IMR-90 (cell line): ENCODE results near the gene PHLDA2. TPM values are rescaled to one million over a fixed set of nuclear protein-coding genes. Genes with fewer than 3 reads are reported as not detected.
A peak's percentile ranks its signal among the peaks of the same experiment; 100 is the strongest.

Source experiments
- ATAC-seq: fragments of 200-7000 bp; cut with Tn5 transposase; 2 replicates; pipeline ENCODE4 v1.9.1; 2020; ENCODE audit warnings: low read depth, mild to moderate bottlenecking, moderate library complexity
- BruUV-seq: library from RNA; stranded (reverse); fragments of 400-500 nt; replicated peaks from 2 replicates; lab custom pipeline; 2021; lab: Mats Ljungman, UMichigan
- CTCF ChIA-PET: fragments of 300-600 bp; formaldehyde crosslinking; extraction: SDS; loops from one replicate; lab custom pipeline; 2021; ENCODE audit warnings: antibody characterized with exemption; lab: Yijun Ruan, JAX
- POLR2A ChIA-PET: fragments of 300-600 bp; sonication (Branson Sonifier 250); formaldehyde crosslinking; loops from one replicate; lab custom pipeline; 2022; ENCODE audit warnings: antibody characterized with exemption; ENCODE audit not compliant: unreplicated experiment; lab: Charles Lee
- DNase-seq: peaks from one replicate; pipeline ENCODE4 v3.0.0; 2013
- H2AFZ ChIP-seq: replicated peaks from 2 replicates; pipeline ENCODE3; 2013; ENCODE audit warnings: low read length, mild to moderate bottlenecking; ENCODE audit not compliant: poor library complexity
- H2AK5ac ChIP-seq: 2 replicates; pipeline ENCODE4 v1.6.1; 2013; ENCODE audit warnings: low read depth, low read length, inconsistent platforms
- H2AK9ac ChIP-seq: replicated peaks from 2 replicates; pipeline ENCODE3; 2013; ENCODE audit warnings: mild to moderate bottlenecking, low read depth, low read length, moderate library complexity; ENCODE audit not compliant: poor library complexity
- H2BK120ac ChIP-seq: 2 replicates; pipeline ENCODE4 v1.6.1; 2013; ENCODE audit warnings: low read depth, low read length, inconsistent platforms
- H2BK15ac ChIP-seq: 3 replicates; pipeline ENCODE4 v1.6.1; 2013; ENCODE audit warnings: low read depth, low read length, inconsistent platforms
- H2BK20ac ChIP-seq: 2 replicates; pipeline ENCODE4 v1.6.1; 2013; ENCODE audit warnings: low read depth, mild to moderate bottlenecking, inconsistent platforms, low read length, moderate library complexity
- H2BK5ac ChIP-seq: 2 replicates; pipeline ENCODE4 v1.6.1; 2013; ENCODE audit warnings: mild to moderate bottlenecking, low read depth, low read length, inconsistent platforms; ENCODE audit not compliant: poor library complexity, severe bottlenecking
- H3K14ac ChIP-seq: replicated peaks from 2 replicates; pipeline ENCODE4 v1.6.1; 2013; ENCODE audit warnings: low read depth, low read length, inconsistent platforms
- H3K18ac ChIP-seq: 2 replicates; pipeline ENCODE4 v1.6.1; 2013; ENCODE audit warnings: low read depth, low read length, control low read depth
- H3K23ac ChIP-seq: 2 replicates; pipeline ENCODE4 v1.6.1; 2013; ENCODE audit warnings: low read depth, low read length, inconsistent platforms
- H3K27ac ChIP-seq: 2 replicates; pipeline ENCODE4 v1.5.1; 2013; ENCODE audit warnings: mild to moderate bottlenecking, control low read depth, low read length; ENCODE audit not compliant: insufficient read depth
- H3K27me3 ChIP-seq: 2 replicates; pipeline ENCODE4 v1.6.1; 2013; ENCODE audit warnings: low read length; ENCODE audit not compliant: control insufficient read depth, insufficient read depth
- H3K36me3 ChIP-seq: 2 replicates; pipeline ENCODE4 v1.6.1; 2013; ENCODE audit warnings: low read length, mixed read lengths; ENCODE audit not compliant: control insufficient read depth, insufficient read depth
- H3K4ac ChIP-seq: 2 replicates; pipeline ENCODE4 v1.6.1; 2013; ENCODE audit warnings: low read depth, low read length, inconsistent platforms
- H3K4me1 ChIP-seq: 2 replicates; pipeline ENCODE4 v1.6.1; 2013; ENCODE audit warnings: low read length, mixed read lengths; ENCODE audit not compliant: control insufficient read depth, insufficient read depth
- H3K4me2 ChIP-seq: 2 replicates; pipeline ENCODE4 v1.6.1; 2013; ENCODE audit warnings: low read depth, mild to moderate bottlenecking, control low read depth, low read length, moderate library complexity
- H3K4me3 ChIP-seq: 2 replicates; pipeline ENCODE4 v1.5.1; 2013; ENCODE audit warnings: low read depth, mild to moderate bottlenecking, control low read depth, low read length, moderate library complexity; ENCODE audit not compliant: insufficient read depth
- H3K56ac ChIP-seq: 2 replicates; pipeline ENCODE4 v1.6.1; 2013; ENCODE audit warnings: low read length, inconsistent platforms; ENCODE audit not compliant: insufficient read depth; ENCODE audit errors: extremely low read depth
- H3K79me1 ChIP-seq, 2 experiments: 2 replicates each; pipeline ENCODE4 v1.6.1; 2013; ENCODE audit warnings: low read length in 2 of 2, inconsistent platforms in 1 of 2, low read depth in 1 of 2
- H3K9ac ChIP-seq: 2 replicates; pipeline ENCODE4 v1.6.1; 2013; ENCODE audit warnings: low read depth, low read length, control low read depth
- H3K9me1 ChIP-seq: 2 replicates; pipeline ENCODE4 v1.6.1; 2013; ENCODE audit warnings: low read length, inconsistent platforms; ENCODE audit not compliant: insufficient read depth
- H3K9me3 ChIP-seq: 2 replicates; pipeline ENCODE4 v1.6.1; 2013; ENCODE audit warnings: low read length; ENCODE audit not compliant: control insufficient read depth, insufficient read depth
- H4K20me1 ChIP-seq: 2 replicates; pipeline ENCODE4 v1.6.1; 2013; ENCODE audit warnings: low read length, inconsistent platforms; ENCODE audit not compliant: insufficient read depth
- H4K5ac ChIP-seq: 2 replicates; pipeline ENCODE4 v1.6.1; 2013; ENCODE audit warnings: mild to moderate bottlenecking, low read depth, low read length, control low read depth
- H4K8ac ChIP-seq, 2 experiments: 2 replicates each; pipeline ENCODE4 v1.6.1; 2013; ENCODE audit warnings: low read depth in 2 of 2, low read length in 2 of 2, control low read depth in 1 of 2, inconsistent platforms in 1 of 2
- H4K91ac ChIP-seq: 2 replicates; pipeline ENCODE4 v1.6.1; 2013; ENCODE audit warnings: low read depth, low read length, inconsistent platforms; ENCODE audit not compliant: insufficient read depth
- BHLHE40 ChIP-seq: fragments of 150-350 bp; IDR thresholded peaks from 2 replicates; pipeline ENCODE4 v1.6.1; 2016; ENCODE audit warnings: mild to moderate bottlenecking, low read depth, low read length
- CEBPB ChIP-seq: IDR thresholded peaks from 2 replicates; pipeline ENCODE4 v1.6.1; 2012; ENCODE audit warnings: low read depth, low read length, improper control_type of control experiment
- CHD1 ChIP-seq: IDR thresholded peaks from 2 replicates; pipeline ENCODE4 v1.6.1; 2012; ENCODE audit warnings: low read depth, low read length, improper control_type of control experiment
- FOS ChIP-seq: fragments of 150-350 bp; IDR thresholded peaks from 2 replicates; pipeline ENCODE4 v1.6.1; 2016; ENCODE audit warnings: low read depth, low read length
- MAFK ChIP-seq: IDR thresholded peaks from 2 replicates; pipeline ENCODE4 v1.6.1; 2012; ENCODE audit warnings: low read depth, low read length, improper control_type of control experiment
- MAZ ChIP-seq: IDR thresholded peaks from 2 replicates; pipeline ENCODE4 v1.6.1; 2012; ENCODE audit warnings: low read depth, mild to moderate bottlenecking, low read length, improper control_type of control experiment, moderate library complexity, borderline replicate concordance
- MXI1 ChIP-seq: IDR thresholded peaks from 2 replicates; pipeline ENCODE4 v1.6.1; 2012; ENCODE audit warnings: low read depth, mild to moderate bottlenecking, low read length, moderate library complexity, borderline replicate concordance
- NFE2L2 ChIP-seq: fragments of 150-350 bp; IDR thresholded peaks from 2 replicates; pipeline ENCODE4 v1.6.1; 2016; ENCODE audit warnings: low read depth, mild to moderate bottlenecking, low read length
- POLR2A ChIP-seq: IDR thresholded peaks from 2 replicates; pipeline ENCODE4 v1.6.1; 2012; ENCODE audit warnings: mild to moderate bottlenecking, low read depth, low read length
- RAD21 ChIP-seq: IDR thresholded peaks from 2 replicates; pipeline ENCODE4 v1.6.1; 2012; ENCODE audit warnings: low read length, improper control_type of control experiment
- RCOR1 ChIP-seq: IDR thresholded peaks from 2 replicates; pipeline ENCODE4 v1.6.1; 2012; ENCODE audit warnings: mild to moderate bottlenecking, low read length, improper control_type of control experiment; ENCODE audit not compliant: insufficient replicate concordance
- RFX5 ChIP-seq: IDR thresholded peaks from 2 replicates; pipeline ENCODE4 v1.8.0; 2012; ENCODE audit warnings: low read depth, mild to moderate bottlenecking, low read length, moderate library complexity
- SMC3 ChIP-seq: fragments of 150-350 bp; IDR thresholded peaks from 2 replicates; pipeline ENCODE4 v1.6.1; 2016; ENCODE audit warnings: low read depth, mild to moderate bottlenecking, antibody characterized with exemption, low read length, moderate library complexity
- WGBS, 2 experiments: methylation state at CpG; one replicate each; pipeline versions ENCODE4 v1.1.5 to v1.1.7; 2013; ENCODE audit warnings: missing lambda C conversion rate in 2 of 2; ENCODE audit not compliant: insufficient read length in 1 of 2; ENCODE audit errors: extremely low coverage in 2 of 2; 5-methylcytosine and 5-hydroxymethylcytosine counted together
- dilution Hi-C: fragments of 300-500 bp; cut with HindIII; formaldehyde crosslinking; loops from one replicate; pipeline ENCODE4 v1.14.3; 2018; ENCODE audit warnings: low sequenced_read_pairs; ENCODE audit not compliant: unreplicated experiment
- in situ Hi-C: fragments of 300-500 bp; cut with MboI; formaldehyde crosslinking; loops from 3 replicates; pipeline ENCODE4 v1.14.3; 2019; ENCODE audit warnings: low sequenced_read_pairs, inconsistent platforms, mixed read lengths
- intact Hi-C: fragments of 100-400 bp; cut with micrococcal nuclease; formaldehyde crosslinking; loops from 2 replicates; pipeline ENCODE4 v1.10.0; 2022
- polyA plus RNA-seq, 3 experiments: library from polyadenylated mRNA; depleted of rRNA; stranded (reverse); fragments of >200 nt; gene quantifications; 2 replicates each; pipeline ENCODE4 v1.2.3, GENCODE V29; 2012; ENCODE audit warnings: low replicate concordance in 1 of 3
- total RNA-seq: library from RNA; depleted of rRNA; stranded (reverse); fragments of >200 nt; gene quantifications from 2 replicates; pipeline ENCODE4 v1.2.3, GENCODE V29; 2012
- TF ChIP-seq, protein P1 (sequence below): fragments of 150-350 bp; IDR thresholded peaks from 2 replicates; pipeline ENCODE4 v1.6.1; 2016; ENCODE audit warnings: low read depth, mild to moderate bottlenecking, low read length, moderate library complexity, borderline replicate concordance
- TF ChIP-seq, protein P2 (sequence below): conservative IDR thresholded peaks from 2 replicates; pipeline ENCODE4 v1.5.1; 2012; ENCODE audit warnings: mild to moderate bottlenecking, low read depth, low read length, improper control_type of control experiment
- TF ChIP-seq, protein P3 (sequence below): fragments of 150-350 bp; IDR thresholded peaks from 2 replicates; pipeline ENCODE4 v1.6.1; 2017; ENCODE audit warnings: mild to moderate bottlenecking, antibody characterized with exemption, low read length, low read depth

Gene PHLDA2
- total and polyA plus RNA-seq, 2 of the 4 experiments (the other 2 are of a cell fraction): 3.8 to 89.0 TPM

DNA sequence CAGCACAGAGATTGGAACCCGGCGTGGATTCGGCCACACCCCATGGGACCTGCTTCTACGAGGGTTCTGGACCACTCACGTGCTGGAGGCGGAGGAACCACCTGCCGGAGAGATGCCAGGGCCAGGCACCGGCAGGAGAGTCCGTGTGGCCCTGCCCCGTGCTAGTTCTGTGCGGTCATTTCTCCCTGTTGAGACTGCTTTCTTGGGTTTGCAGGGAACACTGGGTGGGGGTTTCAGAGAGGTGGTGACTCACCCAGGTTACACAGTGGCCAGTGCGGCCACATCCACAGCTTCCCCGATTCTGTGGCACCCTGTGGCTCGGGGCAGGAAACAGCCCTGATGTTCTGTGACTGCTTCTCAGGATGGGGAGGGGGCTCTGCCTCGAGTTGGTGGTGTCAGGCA lies 3.6 kb upstream of the PHLDA2 start:
- ChIA-PET CTCF (interaction anchor here (1.2 kb wide), 1 partner anchor 88 kb away, joined by 3 read pairs; no protein-coding TSS in a partner anchor), POLR2A (interaction anchor here (0.6 kb wide), 1 partner anchor 32 kb away, joined by 3 read pairs; no protein-coding TSS in a partner anchor)
- intact Hi-C loops: no loop called here
- Histone ChIP-seq H4K20me1 (peaks cover 7% of the 10 kb centered on the region), H2BK120ac (peak overlapping the region; percentile 46; the same call in 1 of the 2 replicates), H3K9me1 (no peaks in the 10 kb centered on the region), H2BK20ac (peak overlapping the region; percentile 20; the same call in 1 of the 2 replicates), H3K18ac (no peak overlapping the region), H2BK15ac (no peak overlapping the region; the same call in 2 of the 3 replicates), H3K23ac (no peak overlapping the region), H3K9ac (no peak overlapping the region), H4K91ac (no peak overlapping the region), H2AK5ac (peak overlapping the region; percentile 76), H3K4ac (peak overlapping the region; percentile 36; the same call in 1 of the 2 replicates), H3K4me1 (peaks cover 12% of the 10 kb centered on the region), H4K8ac (peak overlapping the region; percentile 20 to 65; a peak in 1 of 4 replicates), H3K36me3 (no peaks in the 10 kb centered on the region), H3K4me2 (no peak overlapping the region), H2AFZ (no peak overlapping the region), H2BK5ac (peak overlapping the region; percentile 36), H3K27me3 (no peaks in the 10 kb centered on the region), H4K5ac (no peak overlapping the region; the same call in 1 of the 2 replicates), H3K14ac (no peak overlapping the region), H3K27ac (no peak overlapping the region; the same call in 1 of the 2 replicates), H2AK9ac (peak overlapping the region; percentile 12), H3K56ac (no peak overlapping the region), H3K9me3 (peaks cover 5% of the 10 kb centered on the region), H3K4me3 (no peak overlapping the region), H3K79me1 (peaks cover 3 to 11% of the 10 kb centered on the region in 2 experiments; a peak in 2 of 4 replicates)
- DNase-seq (peak; percentile 46), ATAC-seq (no peak)
- 76% methylated on average over 9 of the region's 15 CpGs; no CpG with 5 or more reads in 1 of the 2 experiments for WGBS, 2 experiments
- BruUV-seq: no TSS peak
- TF ChIP-seq SMC3 (no peak), RFX5 (no peak), CEBPB (no peak), FOS (no peak; the same call in 1 of the 2 replicates), MAZ (no peak), RAD21 (no peak), CHD1 (no peak), RCOR1 (no peak), MXI1 (no peak), BHLHE40 (no peak), MAFK (no peak), NFE2L2 (no peak), POLR2A (no peak)
- TF ChIP-seq, protein P1, sequence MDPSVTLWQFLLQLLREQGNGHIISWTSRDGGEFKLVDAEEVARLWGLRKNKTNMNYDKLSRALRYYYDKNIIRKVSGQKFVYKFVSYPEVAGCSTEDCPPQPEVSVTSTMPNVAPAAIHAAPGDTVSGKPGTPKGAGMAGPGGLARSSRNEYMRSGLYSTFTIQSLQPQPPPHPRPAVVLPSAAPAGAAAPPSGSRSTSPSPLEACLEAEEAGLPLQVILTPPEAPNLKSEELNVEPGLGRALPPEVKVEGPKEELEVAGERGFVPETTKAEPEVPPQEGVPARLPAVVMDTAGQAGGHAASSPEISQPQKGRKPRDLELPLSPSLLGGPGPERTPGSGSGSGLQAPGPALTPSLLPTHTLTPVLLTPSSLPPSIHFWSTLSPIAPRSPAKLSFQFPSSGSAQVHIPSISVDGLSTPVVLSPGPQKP: no peak
- TF ChIP-seq, protein P2, sequence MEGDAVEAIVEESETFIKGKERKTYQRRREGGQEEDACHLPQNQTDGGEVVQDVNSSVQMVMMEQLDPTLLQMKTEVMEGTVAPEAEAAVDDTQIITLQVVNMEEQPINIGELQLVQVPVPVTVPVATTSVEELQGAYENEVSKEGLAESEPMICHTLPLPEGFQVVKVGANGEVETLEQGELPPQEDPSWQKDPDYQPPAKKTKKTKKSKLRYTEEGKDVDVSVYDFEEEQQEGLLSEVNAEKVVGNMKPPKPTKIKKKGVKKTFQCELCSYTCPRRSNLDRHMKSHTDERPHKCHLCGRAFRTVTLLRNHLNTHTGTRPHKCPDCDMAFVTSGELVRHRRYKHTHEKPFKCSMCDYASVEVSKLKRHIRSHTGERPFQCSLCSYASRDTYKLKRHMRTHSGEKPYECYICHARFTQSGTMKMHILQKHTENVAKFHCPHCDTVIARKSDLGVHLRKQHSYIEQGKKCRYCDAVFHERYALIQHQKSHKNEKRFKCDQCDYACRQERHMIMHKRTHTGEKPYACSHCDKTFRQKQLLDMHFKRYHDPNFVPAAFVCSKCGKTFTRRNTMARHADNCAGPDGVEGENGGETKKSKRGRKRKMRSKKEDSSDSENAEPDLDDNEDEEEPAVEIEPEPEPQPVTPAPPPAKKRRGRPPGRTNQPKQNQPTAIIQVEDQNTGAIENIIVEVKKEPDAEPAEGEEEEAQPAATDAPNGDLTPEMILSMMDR: no peak
- TF ChIP-seq, protein P3, sequence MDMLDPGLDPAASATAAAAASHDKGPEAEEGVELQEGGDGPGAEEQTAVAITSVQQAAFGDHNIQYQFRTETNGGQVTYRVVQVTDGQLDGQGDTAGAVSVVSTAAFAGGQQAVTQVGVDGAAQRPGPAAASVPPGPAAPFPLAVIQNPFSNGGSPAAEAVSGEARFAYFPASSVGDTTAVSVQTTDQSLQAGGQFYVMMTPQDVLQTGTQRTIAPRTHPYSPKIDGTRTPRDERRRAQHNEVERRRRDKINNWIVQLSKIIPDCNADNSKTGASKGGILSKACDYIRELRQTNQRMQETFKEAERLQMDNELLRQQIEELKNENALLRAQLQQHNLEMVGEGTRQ: no peak
- in situ Hi-C loops: no loop called here
- dilution Hi-C loops: no loop called here
